ENCODE results near the gene TLE5. TPM values are rescaled to one million over a fixed set of nuclear protein-coding genes. Genes with fewer than 3 reads are reported as not detected.

Gene TLE5
- 189 to 253 TPM (median 225 TPM) in 5 replicates for total RNA-seq (2022; extraction: Qiagen RNA extraction; ENCODE audit: low read depth)

GRCh38 chr19:3062165-3063105, at the start of gene TLE5:
TLE5 (minus strand) TSS chr19:3062495; CDS start chr19:3062200, 295 bp downstream.

GRCh38 chr19:3029065-3029923, 33.0 kb downstream of the TLE5 start, which contains the start of gene TLE2:
TLE2 (minus strand) TSS chr19:3029280; CDS start chr19:3028904, 376 bp downstream.

Other genes with a start within 250 kb of the TLE5 start
- 0.55 to 1.1 TPM (median 1.0 TPM) in 5 replicates for gene ZNF554, start 242.6 kb downstream of the TLE5 start, total RNA-seq (2022; extraction: Qiagen RNA extraction; ENCODE audit: low read depth)
- gene ZNF555, start 221.0 kb downstream of the TLE5 start, total RNA-seq (2022; extraction: Qiagen RNA extraction; ENCODE audit: low read depth): 2.2 to 2.3 TPM (median 2.3 TPM) in 5 replicates
- 0.07 to 0.21 TPM in 2 of 5 replicates, not detected in the others for gene ZNF556, start 195.2 kb downstream of the TLE5 start, total RNA-seq (2022; extraction: Qiagen RNA extraction; ENCODE audit: low read depth)
- gene ZNF57, start 161.6 kb downstream of the TLE5 start, total RNA-seq (2022; extraction: Qiagen RNA extraction; ENCODE audit: low read depth): 1.6 to 2.7 TPM (median 2.2 TPM) in 5 replicates
- 1.3 to 2.4 TPM (median 1.8 TPM) in 5 replicates for gene ZNF77, start 117.5 kb downstream of the TLE5 start, total RNA-seq (2022; extraction: Qiagen RNA extraction; ENCODE audit: low read depth)
- 4.1 to 6.1 TPM (median 5.0 TPM) in 5 replicates for gene TLE6, start 84.9 kb downstream of the TLE5 start, total RNA-seq (2022; extraction: Qiagen RNA extraction; ENCODE audit: low read depth)
- 2.2 to 3.3 TPM (median 2.5 TPM) in 5 replicates for gene TLE2, start 33.2 kb downstream of the TLE5 start, total RNA-seq (2022; extraction: Qiagen RNA extraction; ENCODE audit: low read depth)
- 31.5 to 36.8 TPM (median 33.2 TPM) in 5 replicates for gene GNA11, start 31.9 kb upstream of the TLE5 start, total RNA-seq (2022; extraction: Qiagen RNA extraction; ENCODE audit: low read depth)
- 0.08 to 0.11 TPM (median 0.09 TPM) in 4 of 5 replicates, not detected in the other for gene GNA15, start 73.5 kb upstream of the TLE5 start, total RNA-seq (2022; extraction: Qiagen RNA extraction; ENCODE audit: low read depth)
- 0.11 to 0.20 TPM (median 0.17 TPM) in 4 of 5 replicates, not detected in the other for gene S1PR4, start 116.3 kb upstream of the TLE5 start, total RNA-seq (2022; extraction: Qiagen RNA extraction; ENCODE audit: low read depth)
- 63.3 to 92.7 TPM (median 83.7 TPM) in 5 replicates for gene NCLN, start 123.4 kb upstream of the TLE5 start, total RNA-seq (2022; extraction: Qiagen RNA extraction; ENCODE audit: low read depth)
- gene CELF5, start 162.2 kb upstream of the TLE5 start, total RNA-seq (2022; extraction: Qiagen RNA extraction; ENCODE audit: low read depth): 0.45 to 0.75 TPM (median 0.56 TPM) in 5 replicates

Data from A549 treated with DMSO at 1 μM for 4 hours (cell line).